COLO668 (cell line): ENCODE measurements around the gene ADAM22.

Experiments used
- DNase-seq: peaks from one replicate; lab custom pipeline; 2025; ENCODE audit not compliant: unreplicated experiment; lab: John Stamatoyannopoulos, UW

Gene ADAM22

GRCh38 chr7:87959336-87959735 lies 25.3 kb downstream of the ADAM22 start:
- no peak for DNase-seq

GRCh38 chr7:87960239-87960638 lies 26.2 kb downstream of the ADAM22 start:
- DNase-seq = no peak

- no peak for DNase-seq
Measured at GRCh38 chr7:87961754-87962153, 27.7 kb downstream of the ADAM22 start.

DNA sequence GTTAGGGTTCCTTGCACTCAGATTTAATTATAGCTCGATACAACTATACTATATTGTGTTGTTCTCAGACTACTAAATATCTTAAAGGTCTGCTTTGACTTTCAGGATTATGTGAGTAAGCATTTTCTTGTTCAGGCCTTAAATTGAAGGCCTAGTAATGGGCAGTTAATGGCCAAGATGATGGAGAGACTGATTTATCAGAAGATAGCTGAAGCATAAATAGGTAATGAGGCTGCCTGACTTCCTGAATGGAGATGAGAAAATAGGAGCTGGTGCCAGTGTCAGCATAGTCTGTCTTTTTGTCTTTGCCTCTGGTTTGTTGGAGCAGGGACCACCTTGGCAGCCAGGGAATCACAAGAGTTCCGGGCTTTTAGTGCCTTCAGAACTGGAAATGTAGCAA lies 32.2 kb downstream of the ADAM22 start:
- DNase-seq = no peak

GRCh38 chr7:87968021-87968420 lies 34.0 kb downstream of the ADAM22 start:
- no peak for DNase-seq

DNA sequence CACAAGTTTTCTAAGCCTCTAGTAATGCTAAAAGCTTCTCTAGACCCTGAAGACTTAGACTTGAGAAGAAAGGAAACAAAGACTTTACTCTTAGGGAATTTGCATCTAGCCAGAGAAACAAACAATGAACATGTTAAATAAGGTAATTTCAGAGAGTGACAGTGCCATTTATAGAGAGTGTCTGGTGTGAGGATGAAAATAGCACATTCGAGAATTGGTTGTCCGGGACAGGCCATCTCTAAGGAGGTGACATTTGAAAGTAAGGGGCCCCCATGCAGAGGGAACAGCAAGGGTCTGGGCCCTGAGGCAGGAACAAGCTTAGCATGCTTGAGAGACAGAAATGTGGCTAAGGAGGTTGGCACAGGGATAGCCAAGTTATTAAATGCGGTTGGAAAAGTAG lies 48.1 kb downstream of the ADAM22 start:
- DNase-seq = no peak

DNA sequence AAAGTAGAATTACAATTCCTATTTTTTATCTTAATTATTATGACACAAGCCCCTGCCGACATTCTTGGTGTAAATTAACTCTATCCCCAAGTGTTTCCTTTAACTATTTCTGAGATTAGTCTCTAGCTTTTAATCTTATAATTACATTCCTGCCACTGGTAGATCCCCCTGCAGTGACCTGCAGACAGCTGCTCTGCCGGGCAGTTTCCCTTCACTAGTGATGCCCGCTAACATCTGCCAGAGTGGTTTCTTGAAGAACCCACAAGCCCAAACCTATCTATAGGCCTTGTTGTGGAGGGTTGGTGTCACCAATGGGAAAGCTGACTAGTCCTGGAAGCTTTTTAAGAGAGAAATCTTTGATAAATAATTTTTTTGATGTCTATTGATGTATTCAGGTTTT lies 50.0 kb downstream of the ADAM22 start:
- no peak for DNase-seq

DNA sequence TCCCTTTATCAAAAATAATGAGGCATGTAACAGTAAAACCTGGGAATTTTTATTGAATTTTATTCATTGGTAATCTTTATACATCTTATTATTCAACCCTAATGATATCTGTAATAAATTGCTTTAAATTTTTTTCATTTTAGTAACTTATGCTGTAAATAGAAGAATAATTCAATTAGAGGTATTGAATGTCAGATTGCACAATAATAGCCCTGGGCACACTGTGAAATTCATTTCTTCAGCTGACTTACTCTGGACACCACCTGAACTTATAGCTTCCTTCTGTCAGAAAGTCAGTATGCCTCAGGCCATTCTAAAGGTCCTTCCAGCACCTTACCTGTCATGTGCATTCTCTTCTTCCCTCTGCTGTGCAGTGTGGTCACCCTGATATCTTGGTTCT lies 59.2 kb downstream of the ADAM22 start:
- DNase-seq = no peak

- DNase-seq = no peak
Measured at GRCh38 chr7:87999261-87999660, 65.2 kb downstream of the ADAM22 start.

DNA sequence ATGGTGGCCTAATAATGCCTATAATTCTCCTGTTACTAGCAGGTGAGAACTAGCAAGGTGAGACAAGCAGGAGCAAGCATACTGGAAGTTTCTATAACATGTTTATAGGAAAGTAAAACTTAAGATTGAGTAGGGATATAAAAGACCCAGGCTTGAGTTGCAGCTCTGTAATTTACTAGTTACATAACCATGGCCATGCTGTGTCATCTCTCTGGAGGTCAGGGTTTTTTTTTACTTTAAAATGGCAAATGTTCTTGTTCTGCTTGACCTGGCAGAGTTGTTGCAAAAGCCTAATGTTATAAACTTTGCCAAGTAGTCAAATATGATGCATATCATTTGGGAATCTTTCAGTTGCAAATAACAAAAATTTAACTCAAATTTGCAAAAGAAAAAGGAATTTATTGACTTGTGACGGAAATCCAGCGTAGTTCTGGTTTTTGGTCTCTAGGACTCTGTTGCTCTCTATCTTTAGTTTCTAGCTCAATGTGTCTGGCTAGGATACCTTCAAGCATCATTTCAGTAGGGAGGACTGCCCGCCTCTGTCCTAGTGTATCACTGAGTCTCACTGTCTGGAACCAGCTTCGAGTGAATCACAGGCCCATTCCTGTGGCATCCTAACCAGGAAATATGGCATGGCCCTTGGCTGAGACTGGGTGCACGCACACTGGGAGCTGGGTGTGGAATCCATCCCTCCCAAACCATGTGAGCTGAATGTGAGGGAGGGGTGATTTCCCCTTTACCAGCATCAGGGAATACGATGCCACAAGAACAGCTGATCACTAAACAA lies 67.9 kb downstream of the ADAM22 start:
- DNase-seq = no peak

GRCh38 chr7:88002617-88003016 lies 68.6 kb downstream of the ADAM22 start:
- no peak for DNase-seq

- no peak for DNase-seq
Measured at GRCh38 chr7:88003581-88003980, 69.5 kb downstream of the ADAM22 start.

GRCh38 chr7:88005191-88005590 lies 71.1 kb downstream of the ADAM22 start:
- no peak for DNase-seq

DNA sequence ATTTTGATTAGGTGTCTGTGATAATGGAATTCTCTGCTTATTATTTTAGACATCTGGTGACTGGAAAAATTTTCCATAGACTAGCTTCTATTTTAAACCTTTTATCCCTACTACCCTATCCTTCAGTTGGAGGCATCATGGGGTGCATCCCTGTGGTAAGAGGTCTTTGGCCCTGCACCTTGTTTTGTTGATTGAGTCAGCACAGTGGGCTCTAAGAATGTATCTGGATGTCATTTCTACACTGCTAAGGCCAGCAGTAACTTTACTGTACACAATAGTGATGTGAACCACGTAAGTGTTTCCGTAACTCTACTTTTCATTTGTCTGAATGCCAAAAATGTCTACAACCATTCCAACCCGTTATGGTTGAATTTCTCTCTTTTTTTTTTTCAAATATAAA lies 75.6 kb downstream of the ADAM22 start:
- DNase-seq = no peak

DNA sequence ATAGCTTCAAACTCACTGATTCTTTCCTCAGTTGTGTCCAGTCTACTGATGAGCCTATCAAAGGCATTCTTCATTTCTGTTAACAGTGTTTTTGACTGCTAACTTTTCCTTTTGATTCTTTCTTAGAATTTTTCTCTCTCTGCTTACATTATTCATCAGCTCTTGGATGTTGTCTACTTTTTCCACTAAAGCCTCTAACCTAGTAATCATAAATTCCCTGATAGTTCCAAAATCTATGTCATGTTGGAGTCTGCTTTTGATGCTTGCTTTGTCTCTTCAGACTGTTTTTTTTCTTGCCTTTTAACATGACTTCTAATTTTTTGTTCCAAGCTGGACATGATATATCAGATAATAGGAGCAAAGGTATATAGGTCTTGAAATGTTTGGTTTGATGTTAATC lies 78.0 kb downstream of the ADAM22 start:
- no peak for DNase-seq

GRCh38 chr7:88013981-88014380 lies 79.9 kb downstream of the ADAM22 start:
- DNase-seq = no peak

- DNase-seq = no peak
Measured at GRCh38 chr7:88014581-88014980, 80.5 kb downstream of the ADAM22 start.

DNA sequence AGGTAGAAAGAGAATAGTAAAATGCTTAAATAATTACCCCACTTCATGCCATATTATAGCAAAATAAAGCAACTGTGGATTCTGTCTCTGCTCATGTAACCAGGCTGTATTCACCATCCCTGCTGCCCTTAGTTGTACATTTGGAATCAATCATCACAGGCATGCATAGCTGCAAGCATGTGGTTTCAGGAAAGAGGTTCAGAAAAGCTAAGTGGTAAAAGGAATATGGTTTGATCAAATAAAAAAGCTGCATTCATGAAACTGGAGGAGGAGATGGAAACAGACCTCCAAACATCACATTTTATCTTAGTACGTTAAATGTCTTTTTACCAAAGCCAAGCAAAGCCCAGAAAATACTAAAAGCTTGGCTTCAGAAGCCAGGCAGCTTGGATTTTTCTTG lies 81.3 kb downstream of the ADAM22 start:
- DNase-seq = no peak

DNA sequence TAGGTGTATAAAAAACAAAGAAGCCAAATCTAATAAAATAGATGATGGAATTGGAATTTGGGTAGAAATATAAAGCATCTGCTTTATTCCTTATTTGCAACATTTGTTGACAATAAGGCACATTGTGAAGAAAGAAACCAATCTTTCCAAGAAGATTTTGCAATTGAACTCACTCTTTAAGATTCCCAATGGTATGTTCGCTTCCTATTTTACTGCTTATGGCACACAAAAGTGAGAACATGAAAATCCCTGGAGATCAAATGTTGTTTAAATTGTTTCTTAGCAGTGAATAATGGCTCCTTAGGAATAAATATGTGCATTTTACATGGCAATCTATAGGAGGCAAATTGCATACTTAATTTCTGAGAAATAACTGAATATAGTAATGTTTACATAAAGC lies 84.5 kb downstream of the ADAM22 start:
- DNase-seq = no peak

DNA sequence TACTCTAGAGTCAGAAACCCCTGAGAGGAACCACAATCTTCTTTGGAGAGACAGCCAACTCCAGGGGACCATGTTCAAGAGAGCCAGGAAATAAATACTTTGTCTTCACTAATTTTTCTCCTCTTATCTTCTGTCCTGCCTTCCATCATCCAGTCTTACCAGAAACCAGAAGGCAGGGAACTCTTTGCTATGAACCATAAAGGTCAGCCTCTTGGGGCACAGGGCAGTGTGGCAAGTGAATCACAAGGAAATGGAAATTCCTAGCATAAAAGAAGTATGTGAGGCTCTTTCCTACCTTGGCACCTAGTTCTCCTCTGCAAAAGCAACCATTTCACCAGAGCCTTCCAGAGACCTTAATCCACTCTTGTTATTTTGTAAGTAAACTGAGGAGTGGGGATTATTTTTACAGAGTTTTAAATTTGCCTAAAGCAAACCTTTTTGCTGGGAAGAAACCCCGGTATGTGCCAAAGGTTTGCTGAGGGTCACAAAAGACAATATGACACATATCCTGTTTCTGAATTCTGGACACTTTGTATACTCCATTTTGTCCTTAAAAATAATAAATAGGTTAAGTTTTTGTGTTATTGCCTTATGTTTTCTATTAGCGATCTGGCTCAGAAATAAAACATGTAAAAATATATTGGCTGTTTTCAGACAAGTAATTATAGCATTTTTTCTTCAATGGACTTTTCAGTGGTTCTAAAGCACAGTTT lies 87.1 kb downstream of the ADAM22 start:
- DNase-seq = no peak

GRCh38 chr7:88027724-88028123 lies 93.7 kb downstream of the ADAM22 start:
- no peak for DNase-seq

- DNase-seq = no peak
Measured at GRCh38 chr7:88034083-88034695, 100.1 kb downstream of the ADAM22 start.
